Trophoblast cell (in vitro differentiated cells and primary cell): ENCODE data around the gene BABAM2.

Source experiments
- DNase-seq, 2 donors: peaks; one replicate each; pipeline ENCODE4 v3.0.0-alpha.2; 2016
- H2AFZ ChIP-seq: 2 replicates; pipeline ENCODE4 v1.6.1; 2013; ENCODE audit warnings: low read length, moderate library complexity, mild to moderate bottlenecking; ENCODE audit not compliant: insufficient read depth, poor library complexity
- H2AK5ac ChIP-seq: 2 replicates; pipeline ENCODE4 v1.6.1; 2013; ENCODE audit warnings: mild to moderate bottlenecking, low read length
- H2BK120ac ChIP-seq: 2 replicates; pipeline ENCODE4 v1.6.1; 2013; ENCODE audit warnings: low read length, mild to moderate bottlenecking, moderate library complexity; ENCODE audit not compliant: insufficient read depth, poor library complexity
- H2BK12ac ChIP-seq: 2 replicates; pipeline ENCODE4 v1.6.1; 2013; ENCODE audit warnings: mild to moderate bottlenecking, low read length, moderate library complexity
- H2BK5ac ChIP-seq: 2 replicates; pipeline ENCODE4 v1.6.1; 2013; ENCODE audit warnings: low read length, low read depth, moderate library complexity, mild to moderate bottlenecking; ENCODE audit not compliant: poor library complexity
- H3K14ac ChIP-seq: 2 replicates; pipeline ENCODE4 v1.6.1; 2013; ENCODE audit warnings: mild to moderate bottlenecking, low read length
- H3K18ac ChIP-seq: 2 replicates; pipeline ENCODE4 v1.6.1; 2013; ENCODE audit warnings: mild to moderate bottlenecking, low read length
- H3K23ac ChIP-seq: 2 replicates; pipeline ENCODE4 v1.6.1; 2013; ENCODE audit warnings: low read length
- H3K27ac ChIP-seq: 2 replicates; pipeline ENCODE4 v1.5.1; 2013; ENCODE audit warnings: low read depth, mild to moderate bottlenecking, inconsistent platforms, low read length, moderate library complexity
- H3K27me3 ChIP-seq: 2 replicates; pipeline ENCODE4 v1.6.1; 2013; ENCODE audit warnings: inconsistent platforms, mild to moderate bottlenecking, low read length, moderate library complexity; ENCODE audit not compliant: insufficient read depth
- H3K36me3 ChIP-seq, 2 experiments: 1 replicate in 1 of 2; 2 replicates in 1 of 2; pipeline ENCODE4 v1.6.1; 2013; ENCODE audit warnings: low read length in 2 of 2, mild to moderate bottlenecking in 2 of 2, moderate library complexity in 1 of 2; ENCODE audit not compliant: insufficient read depth in 2 of 2, control insufficient read depth in 1 of 2
- H3K4ac ChIP-seq: 2 replicates; pipeline ENCODE4 v1.6.1; 2013; ENCODE audit warnings: low read depth, mild to moderate bottlenecking, low read length, moderate library complexity
- H3K4me1 ChIP-seq, 2 experiments: 1 replicate in 1 of 2; 2 replicates in 1 of 2; pipeline ENCODE4 v1.6.1; 2013; ENCODE audit warnings: low read length in 2 of 2, mild to moderate bottlenecking in 2 of 2, moderate library complexity in 1 of 2; ENCODE audit not compliant: insufficient read depth in 2 of 2, control insufficient read depth in 1 of 2
- H3K4me2 ChIP-seq: 2 replicates; pipeline ENCODE4 v1.6.1; 2013; ENCODE audit warnings: inconsistent platforms, mild to moderate bottlenecking, low read length, moderate library complexity
- H3K4me3 ChIP-seq: 2 replicates; pipeline ENCODE4 v1.5.1; 2013; ENCODE audit warnings: mild to moderate bottlenecking, low read depth, low read length, inconsistent platforms
- H3K79me1 ChIP-seq: one replicate; pipeline ENCODE4 v1.6.1; 2013; ENCODE audit warnings: low read length
- H3K79me2 ChIP-seq: 2 replicates; pipeline ENCODE4 v1.6.1; 2013; ENCODE audit warnings: low read length, mild to moderate bottlenecking; ENCODE audit not compliant: control insufficient read depth, insufficient read depth, poor library complexity
- H3K9ac ChIP-seq: 2 replicates; pipeline ENCODE4 v1.6.1; 2013; ENCODE audit warnings: mild to moderate bottlenecking, low read length
- H3K9me3 ChIP-seq: 2 replicates; pipeline ENCODE4 v1.6.1; 2013; ENCODE audit warnings: low read depth, mild to moderate bottlenecking, control low read depth, inconsistent platforms, low read length; ENCODE audit not compliant: insufficient read depth
- H4K12ac ChIP-seq: 2 replicates; pipeline ENCODE4 v1.6.1; 2013; ENCODE audit warnings: low read depth, mild to moderate bottlenecking, low read length, moderate library complexity
- H4K8ac ChIP-seq: 2 replicates; pipeline ENCODE4 v1.6.1; 2013; ENCODE audit warnings: low read depth, mild to moderate bottlenecking, low read length, moderate library complexity
- H4K91ac ChIP-seq: one replicate; pipeline ENCODE4 v1.6.1; 2013; ENCODE audit warnings: low read depth, mild to moderate bottlenecking, low read length, moderate library complexity
- WGBS: extraction: QIAGEN DNeasy Blood & Tissue Kit; methylation state at CpG from one replicate; pipeline ENCODE4 v1.1.7; 2013; ENCODE audit warnings: missing lambda C conversion rate; ENCODE audit not compliant: insufficient read length, insufficient coverage; ENCODE audit errors: extremely low coverage; 5-methylcytosine and 5-hydroxymethylcytosine counted together

The BABAM2 gene

GRCh38 chr2:28032816-28033215 is 142.3 kb downstream of the BABAM2 start:
- Histone ChIP-seq H2BK12ac (no peak overlapping the region), H4K91ac (no peak overlapping the region), H3K9me3 (no peaks in the 10 kb centered on the region), H3K27ac (no peak overlapping the region), H3K4me3 (no peak overlapping the region), H2BK5ac (no peak overlapping the region), H4K8ac (no peak overlapping the region), H3K14ac (no peak overlapping the region), H3K79me1 (no peaks in the 10 kb centered on the region), H3K23ac (no peak overlapping the region), H3K9ac (no peak overlapping the region), H2AFZ (no peak overlapping the region), H2AK5ac (no peak overlapping the region), H4K12ac (no peak overlapping the region), H3K18ac (no peak overlapping the region), H3K36me3 (no peaks in the 10 kb centered on the region), H3K27me3 (no peaks in the 10 kb centered on the region), H2BK120ac (no peak overlapping the region), H3K4ac (no peak overlapping the region), H3K4me2 (no peak overlapping the region), H3K4me1 (no peaks in the 10 kb centered on the region), H3K79me2 (no peaks in the 10 kb centered on the region)
- WGBS = no CpG with 5 or more reads among the region's 4 CpGs
- DNase-seq = no peak

GRCh38 chr2:28034696-28035095 is 144.2 kb downstream of the BABAM2 start:
- no peak overlapping the region for H4K91ac ChIP-seq
- no peaks in the 10 kb centered on the region for H3K79me2 ChIP-seq
- no peak overlapping the region for H2BK12ac ChIP-seq
- no peak overlapping the region for H3K18ac ChIP-seq
- no peak overlapping the region for H4K8ac ChIP-seq
- no peak overlapping the region for H3K4me2 ChIP-seq
- H3K79me1 ChIP-seq = no peaks in the 10 kb centered on the region
- H4K12ac ChIP-seq = no peak overlapping the region
- no peaks in the 10 kb centered on the region for H3K4me1 ChIP-seq
- H3K4ac ChIP-seq = no peak overlapping the region
- no peaks in the 10 kb centered on the region for H3K36me3 ChIP-seq
- H3K27me3 ChIP-seq = no peaks in the 10 kb centered on the region
- no peak overlapping the region for H2BK5ac ChIP-seq
- no peak overlapping the region for H2BK120ac ChIP-seq
- H3K23ac ChIP-seq = no peak overlapping the region
- H2AFZ ChIP-seq = no peak overlapping the region
- no peaks in the 10 kb centered on the region for H3K9me3 ChIP-seq
- no peak overlapping the region for H3K9ac ChIP-seq
- no peak overlapping the region for H3K14ac ChIP-seq
- H3K27ac ChIP-seq = no peak overlapping the region
- no peak overlapping the region for H2AK5ac ChIP-seq
- H3K4me3 ChIP-seq = no peak overlapping the region
- DNase-seq = peak; percentile 5 to 73
- WGBS = no CpG with 5 or more reads among the region's 6 CpGs

GRCh38 chr2:28035163-28035690 is 144.7 kb downstream of the BABAM2 start:
- Histone ChIP-seq H4K91ac (no peak overlapping the region), H2AK5ac (no peak overlapping the region), H2BK120ac (no peak overlapping the region), H3K36me3 (no peaks in the 10 kb centered on the region), H3K14ac (no peak overlapping the region), H3K4ac (no peak overlapping the region), H4K12ac (no peak overlapping the region), H3K9ac (no peak overlapping the region), H2BK12ac (no peak overlapping the region), H3K79me1 (no peaks in the 10 kb centered on the region), H4K8ac (no peak overlapping the region), H3K9me3 (no peaks in the 10 kb centered on the region), H2AFZ (no peak overlapping the region), H3K23ac (no peak overlapping the region), H3K27ac (no peak overlapping the region), H2BK5ac (no peak overlapping the region), H3K18ac (no peak overlapping the region), H3K4me3 (no peak overlapping the region), H3K79me2 (no peaks in the 10 kb centered on the region), H3K27me3 (no peaks in the 10 kb centered on the region), H3K4me2 (no peak overlapping the region), H3K4me1 (no peaks in the 10 kb centered on the region)
- DNase-seq = no peak
- WGBS = no CpG with 5 or more reads among the region's 3 CpGs

- Histone ChIP-seq H3K4me3 (no peak overlapping the region), H3K23ac (no peak overlapping the region), H3K9ac (no peak overlapping the region), H2AFZ (no peak overlapping the region), H3K27ac (no peak overlapping the region), H3K14ac (no peak overlapping the region), H4K12ac (no peak overlapping the region), H3K9me3 (no peaks in the 10 kb centered on the region), H2AK5ac (no peak overlapping the region), H2BK12ac (no peak overlapping the region), H4K8ac (no peak overlapping the region), H3K27me3 (no peaks in the 10 kb centered on the region), H3K4me2 (no peak overlapping the region), H3K18ac (no peak overlapping the region), H4K91ac (no peak overlapping the region), H3K4me1 (no peaks in the 10 kb centered on the region), H3K36me3 (no peaks in the 10 kb centered on the region), H3K79me1 (no peaks in the 10 kb centered on the region), H3K4ac (no peak overlapping the region), H2BK5ac (no peak overlapping the region), H3K79me2 (no peaks in the 10 kb centered on the region), H2BK120ac (no peak overlapping the region)
- WGBS = no CpG with 5 or more reads among the region's 4 CpGs
- DNase-seq = no peak
Measured at GRCh38 chr2:28035816-28036215, 145.3 kb downstream of the BABAM2 start.
